ENCODE data around the gene ABHD4.
A peak's percentile ranks its signal among the peaks of the same experiment; 100 is the strongest.

The ABHD4 gene

GRCh38 chr14:22558221-22558913, 39.7 kb upstream of the ABHD4 start:
- TF ChIP-seq CTCF (IDR thresholded peaks at IDR 0.05; ENCODE audit: low read depth, low read length) = peak; percentile 35
- no peak overlapping the region for H3K4me3 ChIP-seq (ENCODE audit: low read depth, low read length)

- H3K4me3 ChIP-seq (ENCODE audit: low read depth, low read length) = no peak overlapping the region
- TF ChIP-seq CTCF (IDR thresholded peaks at IDR 0.05; ENCODE audit: low read depth, low read length) = no peak
These were observed 39.1 kb upstream of the ABHD4 start for GRCh38 chr14:22559041-22559440.

- no peak overlapping the region for H3K4me3 ChIP-seq (ENCODE audit: low read depth, low read length)
These were observed 37.3 kb upstream of the ABHD4 start for GRCh38 chr14:22560662-22561365.

GRCh38 chr14:22561366-22561660, 36.8 kb upstream of the ABHD4 start:
- TF ChIP-seq CTCF (IDR thresholded peaks at IDR 0.05; ENCODE audit: low read depth, low read length) = no peak
- H3K4me3 ChIP-seq (ENCODE audit: low read depth, low read length) = no peak overlapping the region

More at GRCh38 chr14:22560662-22561365, 37.3 kb upstream of the ABHD4 start:
- TF ChIP-seq CTCF (IDR thresholded peaks at IDR 0.05; ENCODE audit: low read depth, low read length) = no peak

- TF ChIP-seq CTCF (IDR thresholded peaks at IDR 0.05; ENCODE audit: low read depth, low read length) = no peak
- no peak overlapping the region for H3K4me3 ChIP-seq (ENCODE audit: low read depth, low read length)
These were observed 36.2 kb upstream of the ABHD4 start for GRCh38 chr14:22561661-22562579.

- no peak for TF ChIP-seq CTCF (IDR thresholded peaks at IDR 0.05; ENCODE audit: low read depth, low read length)
- no peak overlapping the region for H3K4me3 ChIP-seq (ENCODE audit: low read depth, low read length)
These were observed 34.1 kb upstream of the ABHD4 start for GRCh38 chr14:22563987-22564386.
